SKM-1 treated with dmso at 0.1 percent for 144 hours (cell line): Measurements from ENCODE around the gene ROBO1.

Experiments
- DNase-seq: peaks from one replicate; lab custom pipeline; 2025; ENCODE audit not compliant: unreplicated experiment; lab: John Stamatoyannopoulos, UW

The ROBO1 gene

GRCh38 chr3:78604341-78604740 lies 1163.5 kb downstream of the ROBO1 start:
- DNase-seq: no peak

GRCh38 chr3:78601249-78601648 lies 1166.5 kb downstream of the ROBO1 start:
- DNase-seq: no peak

GRCh38 chr3:78589778-78590177 lies 1178.0 kb downstream of the ROBO1 start:
- DNase-seq: no peak

- DNase-seq: no peak
These were observed 1178.7 kb downstream of the ROBO1 start for GRCh38 chr3:78588906-78589621.

GRCh38 chr3:78580681-78581080 lies 1187.1 kb downstream of the ROBO1 start:
- no peak for DNase-seq

GRCh38 chr3:78571486-78571885 lies 1196.3 kb downstream of the ROBO1 start:
- no peak for DNase-seq

GRCh38 chr3:78570496-78570895 lies 1197.3 kb downstream of the ROBO1 start:
- no peak for DNase-seq

- DNase-seq: no peak
These were observed 1198.0 kb downstream of the ROBO1 start for GRCh38 chr3:78569804-78570203.

- DNase-seq: no peak
These were observed 1202.1 kb downstream of the ROBO1 start for GRCh38 chr3:78565712-78566111.

GRCh38 chr3:78562328-78562727 lies 1205.5 kb downstream of the ROBO1 start:
- peak; percentile 70 for DNase-seq
